Natural killer cell (primary cell): Measurements from ENCODE around the gene VTA1. TPM values are rescaled to one million over a fixed set of nuclear protein-coding genes. Genes with fewer than 3 reads are reported as not detected.

ENCODE experiments used
- ATAC-seq, 3 donors: fragments of 150-1000 bp in 2 of 3; fragments of 200-7000 bp in 1 of 3; cut with Tn5 transposase; 1 replicate in 1 of 3; 2 replicates in 2 of 3; pipeline ENCODE4 v1.10.0; 2021; ENCODE audit warnings: mild to moderate bottlenecking in 2 of 3, moderate library complexity in 2 of 3
- DNase-seq, 2 donors: peaks; one replicate each; pipeline versions ENCODE4 v3.0.0 to v3.0.0-alpha.2; 2013 to 2021; ENCODE audit warnings: mixed read lengths in 1 of 2
- H3K27ac ChIP-seq: one replicate; pipeline ENCODE4 v1.5.1; 2013; ENCODE audit warnings: mild to moderate bottlenecking, low read length
- H3K27me3 ChIP-seq: one replicate; pipeline ENCODE4 v1.6.1; 2013; ENCODE audit warnings: low read length; ENCODE audit not compliant: control insufficient read depth, insufficient read depth
- H3K36me3 ChIP-seq: one replicate; pipeline ENCODE4 v1.6.1; 2013; ENCODE audit warnings: low read length; ENCODE audit not compliant: control insufficient read depth, insufficient read depth
- H3K4me1 ChIP-seq: one replicate; pipeline ENCODE4 v1.6.1; 2013; ENCODE audit warnings: low read length; ENCODE audit not compliant: control insufficient read depth, insufficient read depth
- H3K4me3 ChIP-seq: one replicate; pipeline ENCODE4 v1.5.1; 2013; ENCODE audit warnings: low read length
- H3K9me3 ChIP-seq: one replicate; pipeline ENCODE4 v1.6.1; 2013; ENCODE audit warnings: low read length; ENCODE audit not compliant: control insufficient read depth, insufficient read depth
- H3K27ac Mint-ChIP-seq, 2 donors: one replicate each; pipeline ENCODE4 v1.8.0; 2022; ENCODE audit warnings: mild to moderate bottlenecking in 2 of 2, mixed read lengths in 2 of 2, moderate library complexity in 1 of 2
- H3K27me3 Mint-ChIP-seq, 2 donors: one replicate each; pipeline ENCODE4 v1.8.0; 2022; ENCODE audit warnings: low read depth in 2 of 2, mixed read lengths in 2 of 2
- H3K36me3 Mint-ChIP-seq: one replicate; pipeline ENCODE4 v1.8.0; 2022; ENCODE audit warnings: mixed read lengths
- H3K4me1 Mint-ChIP-seq, 2 donors: one replicate each; pipeline ENCODE4 v1.8.0; 2022; ENCODE audit warnings: mixed read lengths in 2 of 2
- H3K4me3 Mint-ChIP-seq: one replicate; pipeline ENCODE4 v1.8.0; 2022; ENCODE audit warnings: mild to moderate bottlenecking, moderate library complexity, mixed read lengths
- H3K9me3 Mint-ChIP-seq, 2 donors: one replicate each; pipeline ENCODE4 v1.8.0; 2022; ENCODE audit warnings: mixed read lengths in 2 of 2
- WGBS: methylation state at CpG from one replicate; pipeline ENCODE4 v1.1.7; 2013; ENCODE audit warnings: missing lambda C conversion rate; ENCODE audit not compliant: insufficient coverage; 5-methylcytosine and 5-hydroxymethylcytosine counted together
- intact Hi-C: fragments of 100-400 bp; cut with micrococcal nuclease; formaldehyde crosslinking; loops from one replicate; pipeline ENCODE4 v1.14.2; 2022
- total RNA-seq, 4 donors: library from RNA; stranded (reverse); fragments of 120-200 nt in 1 of 4; gene quantifications; one replicate each; pipeline versions ENCODE4 v1.2.3 to v1.2.4, GENCODE V29; 2013 to 2022
- TF ChIP-seq, protein P1 (sequence below): fragments of 200-600 bp; IDR thresholded peaks from one replicate; pipeline ENCODE4 v1.8.0; 2022; ENCODE audit warnings: antibody characterized with exemption

Gene VTA1
- total RNA-seq, 3 donors from 2014 or later (not counting 1 experiment from before 2014, with no cell fraction given), result 20.5 to 33.3 (median 21.3) TPM

DNA sequence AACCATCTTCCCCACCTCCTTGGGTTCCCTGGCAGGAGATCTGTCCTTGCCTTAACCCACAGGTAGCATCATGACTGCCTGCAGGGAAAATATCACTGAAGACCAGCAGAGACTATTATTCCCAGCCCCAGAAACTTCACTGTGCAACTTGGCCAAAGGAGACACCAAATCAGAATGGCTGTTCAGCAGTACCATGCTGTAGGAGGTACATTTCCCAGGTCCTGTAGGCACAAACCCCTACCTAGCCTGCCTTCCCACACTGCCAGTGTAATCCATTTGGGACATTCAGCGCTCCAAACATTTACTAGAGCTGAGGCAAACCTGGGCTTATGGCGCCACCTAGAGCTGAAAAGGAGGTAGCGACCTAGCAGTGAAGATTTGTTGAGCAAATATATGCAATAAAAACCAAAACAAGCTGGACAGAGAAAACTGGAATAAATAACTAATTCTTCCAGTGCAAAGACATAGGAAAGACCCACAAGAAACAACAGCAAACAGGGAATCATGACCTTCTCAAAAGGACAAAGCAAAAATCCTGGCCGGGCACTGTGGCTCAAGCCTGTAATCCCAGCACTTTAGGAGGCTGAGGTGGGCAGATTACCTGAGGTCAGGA is 60.3 kb downstream of the VTA1 start:
- DNase-seq, result peak; percentile 22 to 73
- WGBS, result 95% methylated on average over 3 of the region's 4 CpGs
- no peak overlapping the region for H3K4me3 Mint-ChIP-seq
- H3K9me3 Mint-ChIP-seq, result no peaks in the 10 kb centered on the region
- Histone ChIP-seq H3K9me3 (no peaks in the 10 kb centered on the region), H3K27me3 (no peaks in the 10 kb centered on the region), H3K27ac (no peak overlapping the region), H3K4me3 (no peak overlapping the region), H3K36me3 (peaks cover 43% of the 10 kb centered on the region), H3K4me1 (no peaks in the 10 kb centered on the region)
- peaks cover 24% of the 10 kb centered on the region for H3K36me3 Mint-ChIP-seq
- TF ChIP-seq, protein P1, sequence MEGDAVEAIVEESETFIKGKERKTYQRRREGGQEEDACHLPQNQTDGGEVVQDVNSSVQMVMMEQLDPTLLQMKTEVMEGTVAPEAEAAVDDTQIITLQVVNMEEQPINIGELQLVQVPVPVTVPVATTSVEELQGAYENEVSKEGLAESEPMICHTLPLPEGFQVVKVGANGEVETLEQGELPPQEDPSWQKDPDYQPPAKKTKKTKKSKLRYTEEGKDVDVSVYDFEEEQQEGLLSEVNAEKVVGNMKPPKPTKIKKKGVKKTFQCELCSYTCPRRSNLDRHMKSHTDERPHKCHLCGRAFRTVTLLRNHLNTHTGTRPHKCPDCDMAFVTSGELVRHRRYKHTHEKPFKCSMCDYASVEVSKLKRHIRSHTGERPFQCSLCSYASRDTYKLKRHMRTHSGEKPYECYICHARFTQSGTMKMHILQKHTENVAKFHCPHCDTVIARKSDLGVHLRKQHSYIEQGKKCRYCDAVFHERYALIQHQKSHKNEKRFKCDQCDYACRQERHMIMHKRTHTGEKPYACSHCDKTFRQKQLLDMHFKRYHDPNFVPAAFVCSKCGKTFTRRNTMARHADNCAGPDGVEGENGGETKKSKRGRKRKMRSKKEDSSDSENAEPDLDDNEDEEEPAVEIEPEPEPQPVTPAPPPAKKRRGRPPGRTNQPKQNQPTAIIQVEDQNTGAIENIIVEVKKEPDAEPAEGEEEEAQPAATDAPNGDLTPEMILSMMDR, result peak; percentile 76
- no peaks in the 10 kb centered on the region for H3K4me1 Mint-ChIP-seq
- no peaks in the 10 kb centered on the region for H3K27me3 Mint-ChIP-seq
- H3K27ac Mint-ChIP-seq, result peak overlapping the region in 1 of 2 donors; percentile 17
- peak; percentile 57 to 58 (median 57) for ATAC-seq
- intact Hi-C loops, result loop anchor here (1.0 kb wide), 1 partner anchor 60 kb away; the partner anchor contains the start of genes NMBR and VTA1

DNA sequence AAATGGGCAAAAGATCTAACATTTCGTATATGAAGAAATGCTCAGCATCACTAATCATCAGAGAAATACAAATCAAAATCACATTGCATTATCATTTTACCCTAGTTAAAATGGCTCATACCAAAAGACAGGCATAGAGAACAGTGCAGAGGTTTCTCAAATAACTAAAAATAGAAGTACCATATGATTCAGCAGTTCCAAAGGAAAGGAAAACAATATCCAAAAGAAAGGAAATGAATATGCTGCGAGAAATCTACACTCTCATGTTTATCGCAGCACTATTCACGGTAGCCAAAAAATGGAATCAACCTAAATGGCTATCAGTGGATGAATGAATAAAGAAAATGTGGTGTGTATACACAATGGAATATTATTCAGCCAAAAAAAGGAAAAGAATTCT is 63.5 kb downstream of the VTA1 start:
- Mint-ChIP-seq H3K9me3 (no peaks in the 10 kb centered on the region), H3K36me3 (peaks cover 38% of the 10 kb centered on the region), H3K27ac (no peak overlapping the region), H3K4me1 (peaks cover 0 to 10% of the 10 kb centered on the region in 2 donors), H3K27me3 (no peaks in the 10 kb centered on the region), H3K4me3 (no peak overlapping the region)
- ATAC-seq (no peak), DNase-seq (no peak)
- Histone ChIP-seq H3K9me3 (peaks cover 9% of the 10 kb centered on the region), H3K4me1 (no peaks in the 10 kb centered on the region), H3K4me3 (no peak overlapping the region), H3K36me3 (peaks cover 43% of the 10 kb centered on the region), H3K27ac (no peak overlapping the region), H3K27me3 (no peaks in the 10 kb centered on the region)
- intact Hi-C loops, result no loop called here
- 100% methylated on average over 4 of the region's 4 CpGs for WGBS
- TF ChIP-seq, protein P1, result no peak

DNA sequence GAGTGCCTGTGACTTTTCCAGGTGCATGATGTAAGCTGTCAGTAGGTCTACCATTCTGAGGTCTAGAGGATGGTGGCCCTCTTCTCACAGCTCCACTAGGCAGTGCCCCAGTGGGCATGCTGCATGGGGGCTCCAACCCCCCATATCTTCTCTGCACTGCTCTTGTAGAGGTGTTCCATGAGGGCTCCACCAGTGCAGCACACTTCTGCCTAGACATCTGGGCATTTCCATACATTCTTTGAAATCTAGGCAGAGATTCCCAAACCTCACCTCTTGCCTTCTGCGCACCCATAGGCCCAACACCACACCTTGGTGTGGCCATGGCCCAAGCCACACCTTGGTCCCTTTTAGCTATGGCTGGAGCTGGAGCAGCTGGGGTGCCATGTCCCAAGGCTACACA is 66.3 kb downstream of the VTA1 start:
- peaks cover 0 to 10% of the 10 kb centered on the region in 2 donors for H3K4me1 Mint-ChIP-seq
- no peak overlapping the region for H3K27ac ChIP-seq
- no peaks in the 10 kb centered on the region for H3K27me3 ChIP-seq
- H3K4me3 ChIP-seq, result no peak overlapping the region
- H3K36me3 Mint-ChIP-seq, result peaks cover 21% of the 10 kb centered on the region
- DNase-seq (no peak), ATAC-seq (no peak)
- no peak overlapping the region for H3K4me3 Mint-ChIP-seq
- no peak overlapping the region for H3K27ac Mint-ChIP-seq
- H3K9me3 ChIP-seq, result peaks cover 9% of the 10 kb centered on the region
- peaks cover 35% of the 10 kb centered on the region for H3K36me3 ChIP-seq
- TF ChIP-seq, protein P1, result no peak
- no peaks in the 10 kb centered on the region for H3K9me3 Mint-ChIP-seq
- H3K27me3 Mint-ChIP-seq, result no peaks in the 10 kb centered on the region
- H3K4me1 ChIP-seq, result no peaks in the 10 kb centered on the region
- intact Hi-C loops, result no loop called here
- 100% methylated on average over 1 of the region's 1 CpG for whole genome bisulfite sequencing

DNA sequence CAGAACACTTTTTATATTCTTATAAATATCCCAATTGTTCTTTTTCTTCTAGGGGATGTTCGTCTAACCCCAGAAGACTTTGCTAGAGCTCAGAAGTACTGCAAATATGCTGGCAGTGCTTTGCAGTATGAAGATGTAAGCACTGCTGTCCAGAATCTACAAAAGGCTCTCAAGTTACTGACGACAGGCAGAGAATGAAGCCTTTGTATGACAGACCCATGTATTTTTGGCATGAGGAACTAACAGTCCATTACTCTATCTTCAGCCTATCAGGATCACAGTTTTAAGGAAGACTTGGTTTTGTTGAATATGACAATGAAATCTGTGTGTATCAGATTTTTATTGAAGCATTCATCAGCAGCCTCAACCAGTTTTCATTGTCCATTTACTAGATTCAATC is 71.4 kb downstream of the VTA1 start:
- intact Hi-C loops, result no loop called here
- H3K27me3 Mint-ChIP-seq, result no peaks in the 10 kb centered on the region
- TF ChIP-seq, protein P1, result no peak
- 92% methylated on average over 2 of the region's 2 CpGs for WGBS
- H3K4me1 ChIP-seq, result no peaks in the 10 kb centered on the region
- no peak for ATAC-seq
- peaks cover 8% of the 10 kb centered on the region for H3K36me3 Mint-ChIP-seq
- no peak overlapping the region for H3K4me3 Mint-ChIP-seq
- peaks cover 3% of the 10 kb centered on the region for H3K9me3 ChIP-seq
- no peaks in the 10 kb centered on the region for H3K9me3 Mint-ChIP-seq
- H3K4me1 Mint-ChIP-seq, result peaks cover 0 to 10% of the 10 kb centered on the region in 2 donors
- no peak for DNase-seq
- no peak overlapping the region for H3K4me3 ChIP-seq
- H3K36me3 ChIP-seq, result peaks cover 27% of the 10 kb centered on the region
- no peak overlapping the region for H3K27ac ChIP-seq
- H3K27me3 ChIP-seq, result no peaks in the 10 kb centered on the region
- no peak overlapping the region for H3K27ac Mint-ChIP-seq
